ENCODE results near the gene TCFL5.

The TCFL5 gene

GRCh38 chr20:62812181-62812906 is 49.3 kb downstream of the TCFL5 start:
- Histone ChIP-seq H3K4me2 (no peak overlapping the region), H3K36me3 (ENCODE audit: insufficient read depth) (no peaks in the 10 kb centered on the region; the same call in 1 of the 2 replicates), H3K4me1 (ENCODE audit: low read depth, poor library complexity, severe bottlenecking) (no peaks in the 10 kb centered on the region), H2AFZ (ENCODE audit: low read depth) (no peak overlapping the region), H4K20me1 (ENCODE audit: insufficient read depth) (no peaks in the 10 kb centered on the region), H3K27me3 (ENCODE audit: insufficient read depth, low read depth) (peaks cover 17% of the 10 kb centered on the region), H3K4me3 (IDR thresholded peaks at IDR 0.05; ENCODE audit: insufficient read depth, low read depth, low read length) (no peak overlapping the region), H3K27ac (no peak overlapping the region), H3K9ac (no peak overlapping the region), H3K79me2 (ENCODE audit: insufficient read depth, low read depth) (0 out of 2 replicates have a peak, but pooled peaks cover 5% of the 10 kb centered on the region)
- TF ChIP-seq, protein P1, sequence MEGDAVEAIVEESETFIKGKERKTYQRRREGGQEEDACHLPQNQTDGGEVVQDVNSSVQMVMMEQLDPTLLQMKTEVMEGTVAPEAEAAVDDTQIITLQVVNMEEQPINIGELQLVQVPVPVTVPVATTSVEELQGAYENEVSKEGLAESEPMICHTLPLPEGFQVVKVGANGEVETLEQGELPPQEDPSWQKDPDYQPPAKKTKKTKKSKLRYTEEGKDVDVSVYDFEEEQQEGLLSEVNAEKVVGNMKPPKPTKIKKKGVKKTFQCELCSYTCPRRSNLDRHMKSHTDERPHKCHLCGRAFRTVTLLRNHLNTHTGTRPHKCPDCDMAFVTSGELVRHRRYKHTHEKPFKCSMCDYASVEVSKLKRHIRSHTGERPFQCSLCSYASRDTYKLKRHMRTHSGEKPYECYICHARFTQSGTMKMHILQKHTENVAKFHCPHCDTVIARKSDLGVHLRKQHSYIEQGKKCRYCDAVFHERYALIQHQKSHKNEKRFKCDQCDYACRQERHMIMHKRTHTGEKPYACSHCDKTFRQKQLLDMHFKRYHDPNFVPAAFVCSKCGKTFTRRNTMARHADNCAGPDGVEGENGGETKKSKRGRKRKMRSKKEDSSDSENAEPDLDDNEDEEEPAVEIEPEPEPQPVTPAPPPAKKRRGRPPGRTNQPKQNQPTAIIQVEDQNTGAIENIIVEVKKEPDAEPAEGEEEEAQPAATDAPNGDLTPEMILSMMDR (conservative IDR thresholded peaks at IDR 0.05; ENCODE audit: low read depth, low read length): no peak

GRCh38 chr20:62811720-62812119 is 49.9 kb downstream of the TCFL5 start:
- H3K36me3 ChIP-seq (ENCODE audit: insufficient read depth): no peaks in the 10 kb centered on the region; the same call in 1 of the 2 replicates

GRCh38 chr20:62811320-62811719 is 50.3 kb downstream of the TCFL5 start:
- H3K4me3 ChIP-seq (IDR thresholded peaks at IDR 0.05; ENCODE audit: insufficient read depth, low read depth, low read length): no peak overlapping the region
- TF ChIP-seq, protein P1 (conservative IDR thresholded peaks at IDR 0.05; ENCODE audit: low read depth, low read length): no peak
- H3K27me3 ChIP-seq (ENCODE audit: insufficient read depth, low read depth): peaks cover 9% of the 10 kb centered on the region
- H2AFZ ChIP-seq (ENCODE audit: low read depth): no peak overlapping the region
- H3K9ac ChIP-seq: no peak overlapping the region
- H3K27ac ChIP-seq: no peak overlapping the region
- H4K20me1 ChIP-seq (ENCODE audit: insufficient read depth): no peaks in the 10 kb centered on the region
- no peaks in the 10 kb centered on the region; the same call in 1 of the 2 replicates for H3K36me3 ChIP-seq (ENCODE audit: insufficient read depth)
- H3K79me2 ChIP-seq (ENCODE audit: insufficient read depth, low read depth): peaks cover 13% of the 10 kb centered on the region
- peaks cover 6% of the 10 kb centered on the region for H3K4me1 ChIP-seq (ENCODE audit: low read depth, poor library complexity, severe bottlenecking)
- no peak overlapping the region for H3K4me2 ChIP-seq

More at GRCh38 chr20:62811720-62812119, 49.9 kb downstream of the TCFL5 start:
- peaks cover 13% of the 10 kb centered on the region for H3K27me3 ChIP-seq (ENCODE audit: insufficient read depth, low read depth)
- H3K4me1 ChIP-seq (ENCODE audit: low read depth, poor library complexity, severe bottlenecking): peaks cover 5% of the 10 kb centered on the region
- no peak overlapping the region for H3K27ac ChIP-seq
- H3K9ac ChIP-seq: no peak overlapping the region
- no peak overlapping the region for H3K4me2 ChIP-seq
- no peak overlapping the region for H3K4me3 ChIP-seq (IDR thresholded peaks at IDR 0.05; ENCODE audit: insufficient read depth, low read depth, low read length)
- H3K79me2 ChIP-seq (ENCODE audit: insufficient read depth, low read depth): peaks cover 11% of the 10 kb centered on the region; the same call in 1 of the 2 replicates
- TF ChIP-seq, protein P1 (conservative IDR thresholded peaks at IDR 0.05; ENCODE audit: low read depth, low read length): no peak
- H4K20me1 ChIP-seq (ENCODE audit: insufficient read depth): no peaks in the 10 kb centered on the region
- no peak overlapping the region for H2AFZ ChIP-seq (ENCODE audit: low read depth)

DNA sequence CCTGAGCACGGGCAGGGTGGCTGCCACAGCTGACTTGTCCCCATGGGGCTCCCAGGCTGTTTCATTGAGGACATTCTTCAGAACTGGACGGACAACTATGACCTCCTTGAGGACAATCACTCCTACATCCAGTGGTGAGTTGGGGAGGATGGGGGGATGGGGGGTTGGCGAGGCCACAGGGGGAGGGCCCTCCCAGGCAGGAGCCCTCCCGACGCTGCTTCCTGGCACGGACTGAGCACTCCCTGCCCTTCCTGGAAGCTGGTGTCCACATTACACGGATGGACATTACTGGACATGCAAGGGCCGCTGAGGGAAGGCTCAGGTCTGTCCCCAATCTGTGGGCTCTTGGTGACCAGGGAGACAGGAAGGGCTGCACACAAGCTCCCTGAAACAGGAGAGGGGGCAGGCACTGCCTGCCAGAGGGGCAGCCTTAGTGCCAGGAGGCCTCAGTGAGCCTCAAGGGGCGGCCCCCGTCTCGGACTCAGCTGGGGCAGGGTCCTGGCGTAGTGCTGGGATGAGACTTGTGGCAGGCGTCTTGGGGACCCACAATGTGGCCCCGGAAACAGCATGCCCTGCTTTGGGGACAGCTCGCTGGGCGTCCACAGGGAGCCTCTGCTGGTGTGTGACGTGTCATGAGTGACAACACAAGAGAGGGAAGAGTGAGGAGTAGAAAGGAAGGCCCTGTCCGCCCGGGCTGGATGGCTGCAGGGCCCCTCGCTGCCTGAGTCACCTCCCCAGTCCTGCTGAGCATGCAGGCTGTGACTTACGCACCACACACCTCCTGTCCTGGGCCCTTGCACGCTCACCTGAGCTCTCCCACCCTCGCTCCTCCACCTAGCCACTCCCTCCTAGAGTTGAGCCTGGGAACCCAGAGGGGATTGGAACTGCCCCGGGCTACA is 51.8 kb downstream of the TCFL5 start:
- peaks cover 13% of the 10 kb centered on the region for H3K4me1 ChIP-seq (ENCODE audit: low read depth, poor library complexity, severe bottlenecking)
- H3K4me3 ChIP-seq (IDR thresholded peaks at IDR 0.05; ENCODE audit: insufficient read depth, low read depth, low read length): no peak overlapping the region
- TF ChIP-seq, protein P1 (conservative IDR thresholded peaks at IDR 0.05; ENCODE audit: low read depth, low read length): no peak
- H2AFZ ChIP-seq (ENCODE audit: low read depth): no peak overlapping the region
- no peak overlapping the region for H3K4me2 ChIP-seq
- H3K27ac ChIP-seq: no peak overlapping the region
- peaks cover 24% of the 10 kb centered on the region for H3K79me2 ChIP-seq (ENCODE audit: insufficient read depth, low read depth)
- H3K36me3 ChIP-seq (ENCODE audit: insufficient read depth): no peaks in the 10 kb centered on the region; the same call in 1 of the 2 replicates
- no peaks in the 10 kb centered on the region for H3K27me3 ChIP-seq (ENCODE audit: insufficient read depth, low read depth)
- H3K9ac ChIP-seq: no peak overlapping the region
- no peaks in the 10 kb centered on the region for H4K20me1 ChIP-seq (ENCODE audit: insufficient read depth)
